Heart left ventricle (tissue), 16 donors: ENCODE data around the gene TAMM41. TPM values are rescaled to one million over a fixed set of nuclear protein-coding genes. Genes with fewer than 3 reads are reported as not detected.
A peak's percentile ranks its signal among the peaks of the same experiment; 100 is the strongest.
"Not testable (repeated sequence)": the region's sequence is repeated elsewhere in the genome, so short reads cannot be mapped to it uniquely, and the experiment has no call there.

ENCODE experiments used
- ATAC-seq, 4 donors: fragments of 200-7000 bp; cut with Tn5 transposase; one replicate each; pipeline ENCODE4 v1.9.1; 2020 to 2022; ENCODE audit warnings: moderate library complexity in 4 of 4, mild to moderate bottlenecking in 3 of 4, moderate number of reproducible peaks in 1 of 4
- DNase-seq, 5 donors: peaks; one replicate each; pipeline ENCODE4 v3.0.0-alpha.2; 2020
- H3K27ac ChIP-seq, 12 donors: fragments of 200-600 bp; sonication (generic) in 4 of 12; one replicate each; pipeline versions ENCODE4 v1.5.0 to v1.8.0; 2016 to 2022; ENCODE audit warnings: mild to moderate bottlenecking in 2 of 12
- H3K27me3 ChIP-seq, 9 donors: fragments of 200-600 bp; sonication (generic) in 2 of 9; one replicate each; pipeline versions ENCODE4 v1.5.1 to v1.8.0; 2016 to 2022; ENCODE audit warnings: mild to moderate bottlenecking in 3 of 9
- H3K36me3 ChIP-seq, 9 donors: fragments of 200-600 bp; sonication (generic) in 2 of 9; one replicate each; pipeline versions ENCODE4 v1.5.0 to v1.8.0; 2018 to 2022; ENCODE audit warnings: mild to moderate bottlenecking in 2 of 9
- H3K4me1 ChIP-seq, 12 donors: fragments of 200-600 bp; sonication (generic) in 4 of 12; one replicate each; pipeline versions ENCODE4 v1.5.0 to v1.8.0; 2016 to 2022; ENCODE audit warnings: mild to moderate bottlenecking in 3 of 12
- H3K4me3 ChIP-seq, 12 donors: fragments of 200-600 bp; sonication (generic) in 4 of 12; one replicate each; pipeline versions ENCODE4 v1.5.0 to v1.8.0; 2017 to 2022; ENCODE audit warnings: mild to moderate bottlenecking in 9 of 12, moderate library complexity in 4 of 12
- H3K9me3 ChIP-seq, 12 donors: fragments of 200-600 bp; sonication (generic) in 4 of 12; one replicate each; pipeline versions ENCODE4 v1.5.0 to v1.8.0; 2016 to 2022; ENCODE audit warnings: mild to moderate bottlenecking in 1 of 12
- POLR2A ChIP-seq, 2 donors: fragments of 450-650 bp; IDR thresholded peaks; one replicate each; pipeline ENCODE4 v1.6.1; 2017; ENCODE audit warnings: antibody characterized with exemption in 2 of 2, mild to moderate bottlenecking in 2 of 2, moderate library complexity in 2 of 2
- WGBS, 4 donors: extraction: QIAGEN DNeasy Blood & Tissue Kit in 2 of 4; methylation state at CpG; one replicate each; pipeline versions ENCODE4 v1.1.5 to v1.1.7; 2013 to 2018; 5-methylcytosine and 5-hydroxymethylcytosine counted together
- intact Hi-C, 10 donors: fragments of 100-400 bp; cut with DNase I; formaldehyde crosslinking; loops; one replicate each; pipeline versions ENCODE4 v1.11.1 to v1.14.2; 2022
- long read RNA-seq, 3 donors: library from polyadenylated mRNA; unstranded; transcript quantifications; one replicate each; pipeline ENCODE4 v2.0.0, GENCODE V29; 2020 to 2021
- polyA plus RNA-seq, 2 donors: library from polyadenylated mRNA; stranded (reverse); fragments of 200-250 nt; gene quantifications; one replicate each; pipeline ENCODE4 v1.2.3, GENCODE V29; 2013
- total RNA-seq, 9 donors: library from RNA; depleted of rRNA in 2 of 9; stranded (reverse); fragments of >200 nt in 2 of 9; fragmentation: NEBNext Ultra II Directional in 3 of 9; extraction: Animal tissue kit (Norgen Biotek cat#: 25700) in 3 of 9; gene quantifications; one replicate each; pipeline versions ENCODE4 v1.1.0 to v1.2.4, GENCODE V29; 2016 to 2023
- TF ChIP-seq, protein P1 (sequence below), 12 donors: fragments of 200-600 bp; sonication (generic) in 4 of 12; IDR thresholded peaks; one replicate each; pipeline versions ENCODE4 v1.5.0 to v1.8.0; 2018 to 2022; ENCODE audit warnings: antibody characterized with exemption in 12 of 12, mild to moderate bottlenecking in 5 of 12
- donor health status: ischemic (EF 13 %, LVEDD 7.1; RV severe dilation, severe dysfunction).
- donor health status: healthy with polysubstance abuse.
- donor health status: DM: no; HTN: yes; CAD: no.
- donor health status: DM: no; HTN: no; CAD: no.
- donor health status: ischemic (EF 25% LVEDD 6.9; RV normal size, moderate dysfunction).
- donor health status: ischemic (EF 25% LVEDD 5.7; RV mildly dilated, moderate dysfunction).
- donor health status: healthy.
- donor health status: DM: yes; HTN: yes; CAD: no.
- donor health status: ischemic (EF 35%, LVEDD 5.7; RV mildly dilated, moderate dysfunction).
- donor health status: nonischemic (EF 11% LVEDD 7.7; RV severe dilation, severe dysfunction).
- donor health status: DM: yes; HTN: yes; CAD: no.
- donor health status: PGD.
- donor health status: ischemic (EF 29% LVEDD 5.4; RV normal size, mild dysfunction).
- donor health status: nonischemic (EF 23%, LVEDD 6.1; RV moderate dilation, normal function).

Gene TAMM41, protein sequence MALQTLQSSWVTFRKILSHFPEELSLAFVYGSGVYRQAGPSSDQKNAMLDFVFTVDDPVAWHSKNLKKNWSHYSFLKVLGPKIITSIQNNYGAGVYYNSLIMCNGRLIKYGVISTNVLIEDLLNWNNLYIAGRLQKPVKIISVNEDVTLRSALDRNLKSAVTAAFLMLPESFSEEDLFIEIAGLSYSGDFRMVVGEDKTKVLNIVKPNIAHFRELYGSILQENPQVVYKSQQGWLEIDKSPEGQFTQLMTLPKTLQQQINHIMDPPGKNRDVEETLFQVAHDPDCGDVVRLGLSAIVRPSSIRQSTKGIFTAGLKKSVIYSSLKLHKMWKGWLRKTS
- total RNA-seq (10 to 100 TPM in 5 of 9 donors, 1 to 10 TPM in 4; 4.5 to 12.7 (median 10.4) TPM), polyA plus RNA-seq (10 to 100 TPM; 10.9 to 11.2 TPM)
- long read RNA-seq, donor 1, partial matches to known transcripts: 0 of 3 reads
- long read RNA-seq, donor 1, other reads (novel, unspliced or antisense): 0 of 3 reads
- long read RNA-seq, donor 2, transcript TAMM41-206 (8 exons, 1,213 nt): major isoform, 12 of 22 reads
- long read RNA-seq, donor 2, partial matches to known transcripts: 2 of 22 reads
- long read RNA-seq, donor 2, other reads (novel, unspliced or antisense): 4 of 22 reads
- long read RNA-seq, donor 3, transcript TAMM41-206 (8 exons, 1,213 nt): major isoform, 5 of 8 reads
- long read RNA-seq, donor 3, partial matches to known transcripts: 1 of 8 reads
- long read RNA-seq, donor 3, other reads (novel, unspliced or antisense): 2 of 8 reads

DNA sequence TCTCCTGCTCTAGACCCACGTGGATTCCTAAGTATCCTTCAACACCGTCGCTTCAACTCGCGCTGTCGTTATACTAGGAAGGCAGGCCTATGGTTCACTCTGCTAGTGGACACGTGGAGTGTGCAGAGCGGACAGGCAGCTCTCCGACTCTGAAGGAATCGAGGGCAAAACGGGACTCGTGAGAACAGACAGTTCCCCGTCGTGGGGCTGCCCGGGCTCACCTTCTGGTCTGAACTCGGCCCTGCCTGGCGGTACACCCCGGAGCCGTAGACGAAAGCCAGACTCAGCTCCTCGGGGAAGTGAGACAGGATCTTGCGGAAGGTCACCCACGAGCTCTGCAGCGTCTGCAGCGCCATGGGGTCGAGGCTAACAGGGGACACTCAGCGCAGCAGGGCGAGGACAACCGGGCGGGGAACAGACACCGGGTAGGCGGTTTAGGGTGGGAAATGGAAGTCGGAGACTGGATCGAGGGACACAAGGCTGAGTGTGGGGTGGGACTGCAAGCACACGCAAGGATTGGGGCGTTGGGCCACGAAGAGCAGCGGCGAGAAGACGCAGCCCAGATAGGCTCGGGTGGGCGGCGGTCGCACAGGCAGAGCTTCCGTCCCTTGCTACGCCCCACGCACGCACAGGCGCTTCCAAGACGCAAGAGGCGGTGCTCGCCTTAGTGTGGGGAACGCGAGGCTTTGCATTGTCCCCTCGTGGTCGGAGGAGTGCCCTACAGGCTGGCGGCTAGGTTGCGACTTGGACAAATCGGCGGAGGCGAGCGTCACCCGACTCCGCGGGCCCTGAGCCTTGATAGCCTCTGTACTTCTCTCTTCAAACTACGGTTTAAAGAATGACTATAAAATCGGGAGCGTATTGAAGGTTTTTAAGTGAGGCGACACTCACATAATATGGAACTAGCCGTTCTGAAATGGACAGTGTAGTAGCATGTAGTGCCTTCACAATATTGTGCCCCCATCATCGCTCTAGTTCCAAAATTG is at the start of gene TAMM41:
TAMM41 (minus strand) TSS at position 605 of the 986 bp plus-strand sequence; CDS start at position 356, 249 bp downstream.
- peak in 1 of 2 donors; percentile 58 for TF ChIP-seq POLR2A (IDR thresholded peaks at IDR 0.05)
- TF ChIP-seq, protein P1, sequence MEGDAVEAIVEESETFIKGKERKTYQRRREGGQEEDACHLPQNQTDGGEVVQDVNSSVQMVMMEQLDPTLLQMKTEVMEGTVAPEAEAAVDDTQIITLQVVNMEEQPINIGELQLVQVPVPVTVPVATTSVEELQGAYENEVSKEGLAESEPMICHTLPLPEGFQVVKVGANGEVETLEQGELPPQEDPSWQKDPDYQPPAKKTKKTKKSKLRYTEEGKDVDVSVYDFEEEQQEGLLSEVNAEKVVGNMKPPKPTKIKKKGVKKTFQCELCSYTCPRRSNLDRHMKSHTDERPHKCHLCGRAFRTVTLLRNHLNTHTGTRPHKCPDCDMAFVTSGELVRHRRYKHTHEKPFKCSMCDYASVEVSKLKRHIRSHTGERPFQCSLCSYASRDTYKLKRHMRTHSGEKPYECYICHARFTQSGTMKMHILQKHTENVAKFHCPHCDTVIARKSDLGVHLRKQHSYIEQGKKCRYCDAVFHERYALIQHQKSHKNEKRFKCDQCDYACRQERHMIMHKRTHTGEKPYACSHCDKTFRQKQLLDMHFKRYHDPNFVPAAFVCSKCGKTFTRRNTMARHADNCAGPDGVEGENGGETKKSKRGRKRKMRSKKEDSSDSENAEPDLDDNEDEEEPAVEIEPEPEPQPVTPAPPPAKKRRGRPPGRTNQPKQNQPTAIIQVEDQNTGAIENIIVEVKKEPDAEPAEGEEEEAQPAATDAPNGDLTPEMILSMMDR (IDR thresholded peaks at IDR 0.05): peak; percentile 57 to 96 (median 82)
- ATAC-seq: peak; percentile 100
- Histone ChIP-seq H3K9me3 (no peaks in the 10 kb centered on the region), H3K27me3 (no peaks in the 10 kb centered on the region), H3K36me3 (peaks cover 0 to 29% (median 23%) of the 10 kb centered on the region in 9 donors), H3K4me1 (peaks cover 3 to 30% (median 22%) of the 10 kb centered on the region in 12 donors), H3K4me3 (peak within 1 kb of the TSS; percentile 65 to 94 (median 84)), H3K27ac (peak within 1 kb of the TSS; percentile 62 to 96 (median 86))
- intact Hi-C loops: no loop called here
- 1 to 2% (median 2%) methylated on average over 55 to 71 of the region's 71 CpGs for WGBS, 4 donors
- peak; percentile 92 to 96 (median 94) for DNase-seq

DNA sequence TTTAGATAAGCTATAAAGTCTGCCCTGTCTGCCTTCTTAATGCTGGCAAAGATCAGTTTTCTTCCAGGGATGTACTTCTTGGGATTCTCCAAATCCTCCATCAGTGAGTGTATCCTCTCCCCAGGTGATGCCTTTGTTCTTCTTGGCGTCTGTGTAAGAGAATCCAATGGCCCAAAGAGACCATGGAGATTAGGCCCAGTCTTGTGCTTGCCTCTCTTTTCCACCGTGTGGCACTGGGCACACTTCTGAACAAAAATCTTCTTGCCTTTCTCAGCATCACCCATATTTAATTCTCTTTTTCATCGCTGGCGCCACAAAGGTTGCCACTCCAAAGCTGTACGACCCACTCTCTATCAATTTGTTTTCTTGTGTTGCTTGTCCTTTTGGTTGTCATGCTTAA is 32.2 kb upstream of the TAMM41 start:
- ATAC-seq: no peak
- WGBS, 4 donors: 71 to 74% (median 72%) methylated on average over 5 of the region's 5 CpGs
- intact Hi-C loops: no loop called here

DNA sequence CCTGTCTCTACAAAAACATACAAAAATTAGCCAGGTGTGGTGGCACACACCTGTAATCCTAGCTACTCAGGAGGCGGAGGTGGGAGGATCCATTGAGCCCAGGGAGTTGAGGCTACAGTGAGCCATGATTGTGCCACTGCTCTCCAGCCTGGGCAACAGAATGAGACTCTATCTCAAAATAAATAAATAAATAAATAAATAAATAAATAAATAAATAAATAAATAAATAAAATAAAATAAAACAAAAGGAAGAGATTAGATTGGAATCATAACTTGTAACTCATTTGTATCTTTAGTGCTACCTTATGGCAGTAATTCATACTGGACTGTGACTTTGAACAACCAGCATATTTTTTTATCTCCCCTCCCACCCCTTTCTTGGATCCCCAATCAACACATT is 28.0 kb upstream of the TAMM41 start:
- H3K27ac ChIP-seq, intact Hi-C loops, H3K4me3 ChIP-seq, H3K9me3 ChIP-seq, ATAC-seq, H3K4me1 ChIP-seq, H3K36me3 ChIP-seq, DNase-seq, H3K27me3 ChIP-seq: not testable (repeated sequence)
- 80 to 97% (median 94%) methylated on average over 1 of the region's 1 CpG for WGBS, 4 donors

More for the DNA sequence above, 32.2 kb upstream of the TAMM41 start:
- no peak overlapping the region for H3K4me3 ChIP-seq
- no peaks in the 10 kb centered on the region for H3K36me3 ChIP-seq
- H3K9me3 ChIP-seq: no peaks in the 10 kb centered on the region
- H3K4me1 ChIP-seq: no peaks in the 10 kb centered on the region
- DNase-seq: no peak
- TF ChIP-seq, protein P1 (IDR thresholded peaks at IDR 0.05): no peak
- no peak for TF ChIP-seq POLR2A (IDR thresholded peaks at IDR 0.05)
- peaks cover 0 to 8% (median 0%) of the 10 kb centered on the region in 9 donors for H3K27me3 ChIP-seq
- H3K27ac ChIP-seq: no peak overlapping the region

DNA sequence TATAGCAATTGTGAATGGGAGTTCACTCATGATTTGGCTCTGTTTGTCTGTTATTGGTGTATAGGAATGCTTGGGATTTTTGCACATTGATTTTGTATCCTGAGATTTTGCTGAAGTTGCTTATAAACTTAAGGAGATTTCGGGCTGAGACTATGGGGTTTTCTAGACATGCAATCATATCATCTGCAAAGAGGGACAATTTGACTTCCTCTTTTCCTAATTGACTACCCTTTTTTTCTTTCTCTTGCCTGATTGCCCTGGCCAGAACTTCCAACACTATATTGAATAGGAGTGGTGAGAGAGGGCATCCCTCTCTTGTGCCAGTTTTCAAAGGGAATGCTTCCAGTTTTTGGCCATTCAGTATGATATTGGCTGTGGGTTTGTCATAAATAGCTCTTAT is 17.1 kb upstream of the TAMM41 start:
- intact Hi-C loops, H3K27ac ChIP-seq, H3K4me3 ChIP-seq, H3K27me3 ChIP-seq, DNase-seq, ATAC-seq, H3K36me3 ChIP-seq, H3K9me3 ChIP-seq, H3K4me1 ChIP-seq: not testable (repeated sequence)
- WGBS, 4 donors: 61 to 67% (median 63%) methylated on average over 1 of the region's 1 CpG

DNA sequence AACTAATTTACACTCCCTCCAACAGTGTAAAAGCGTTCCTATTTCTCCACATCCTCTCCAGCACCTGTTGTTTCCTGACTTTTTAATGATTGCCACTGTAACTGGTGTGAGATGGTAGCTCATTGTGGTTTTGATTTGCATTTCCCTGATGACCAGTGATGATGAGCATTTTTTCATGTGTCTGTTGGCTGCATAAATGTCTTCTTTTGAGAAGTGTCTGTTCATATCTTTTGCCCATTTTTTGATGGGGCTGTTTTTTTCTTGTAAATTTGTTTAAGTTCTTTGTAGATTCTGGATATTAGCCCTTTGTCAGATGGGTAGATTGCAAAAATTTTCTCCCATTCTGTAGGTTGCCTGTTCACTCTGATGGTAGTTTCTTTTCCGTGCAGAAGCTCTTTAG is 15.9 kb upstream of the TAMM41 start:
- H3K36me3 ChIP-seq, H3K27me3 ChIP-seq, H3K9me3 ChIP-seq, intact Hi-C loops, H3K4me3 ChIP-seq, H3K4me1 ChIP-seq, H3K27ac ChIP-seq, DNase-seq, ATAC-seq: not testable (repeated sequence)
- 80 to 95% (median 87%) methylated on average over 2 of the region's 2 CpGs for WGBS, 4 donors

DNA sequence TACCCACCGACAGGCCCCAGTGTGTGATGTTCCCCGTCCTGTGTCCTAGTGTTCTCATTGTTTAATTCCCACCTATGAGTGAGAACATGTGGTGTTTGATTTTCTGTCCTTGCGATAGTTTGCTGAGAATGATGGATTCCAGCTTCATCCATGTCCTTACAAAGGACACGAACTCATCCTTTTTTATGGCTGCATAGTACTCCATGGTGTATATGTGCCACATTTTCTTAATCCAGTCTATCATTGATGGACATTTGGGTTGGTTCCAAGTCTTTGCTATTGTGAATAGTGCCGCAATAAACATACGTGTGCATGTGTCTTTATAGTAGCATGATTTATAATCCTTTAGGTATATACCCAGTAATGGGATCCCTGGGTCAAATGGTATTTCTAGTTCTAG is 15.5 kb upstream of the TAMM41 start:
- ATAC-seq, H3K4me1 ChIP-seq, H3K27ac ChIP-seq, H3K4me3 ChIP-seq, H3K9me3 ChIP-seq, DNase-seq, intact Hi-C loops, H3K36me3 ChIP-seq, H3K27me3 ChIP-seq: not testable (repeated sequence)
- 85 to 95% (median 91%) methylated on average over 5 to 6 of the region's 6 CpGs for WGBS, 4 donors

DNA sequence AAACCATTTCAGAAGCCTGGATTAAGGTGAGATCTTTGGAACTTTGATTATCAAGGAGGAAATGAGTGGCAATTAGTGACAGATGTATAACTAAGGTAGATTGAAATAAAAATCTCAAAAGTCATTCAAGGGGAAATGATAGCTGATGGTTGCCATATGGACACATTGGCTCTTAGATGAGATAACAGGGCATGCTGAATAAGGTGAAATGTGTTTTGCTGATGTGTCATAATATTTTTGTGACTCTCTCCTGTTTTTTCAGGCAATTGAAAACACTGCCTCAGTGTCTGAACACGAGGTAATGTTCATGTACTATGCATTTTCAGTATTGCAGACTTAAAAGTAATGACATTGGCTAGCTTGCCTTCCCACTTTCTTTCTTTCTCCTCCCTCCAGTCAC is 13.5 kb upstream of the TAMM41 start:
- H3K36me3 ChIP-seq, H3K27me3 ChIP-seq, intact Hi-C loops, DNase-seq, H3K4me1 ChIP-seq, H3K27ac ChIP-seq, H3K4me3 ChIP-seq, H3K9me3 ChIP-seq, ATAC-seq: not testable (repeated sequence)
- WGBS, 4 donors: 13 to 52% (median 44%) methylated on average over 1 of the region's 1 CpG
